Measurements from ENCODE around the gene OR2Z1.

- TF ChIP-seq CTCF (IDR thresholded peaks at IDR 0.05) (no peak), POLR2A (IDR thresholded peaks at IDR 0.05) (no peak)
Observed at GRCh38 chr19:8678244-8678807, 43.1 kb upstream of the OR2Z1 start.
